ENCODE measurements around the gene NRSN1. TPM values are rescaled to one million over a fixed set of nuclear protein-coding genes. Genes with fewer than 3 reads are reported as not detected.

NRSN1 gene
- total and polyA plus RNA-seq, 2 of the 13 experiments (the other 11 are each of a cell fraction or from before 2014, with no cell fraction given): not detected

- peak; percentile 95 for TF ChIP-seq HMGXB3 (CRISPR knock-in tag; IDR thresholded peaks at IDR 0.05; ENCODE audit: borderline replicate concordance)
- TF ChIP-seq SP1 (IDR thresholded peaks at IDR 0.05): no peak
- no peak for TF ChIP-seq SP1 (CRISPR knock-in tag; IDR thresholded peaks at IDR 0.05)
- TF ChIP-seq ZNF367 (CRISPR knock-in tag; IDR thresholded peaks at IDR 0.05; ENCODE audit: borderline replicate concordance): no peak
- peak; percentile 71; the same call in 1 of the 2 replicates for TF ChIP-seq ATF7-NPFF (CRISPR knock-in tag; IDR thresholded peaks at IDR 0.05; ENCODE audit: low read depth)
- no peak for TF ChIP-seq ZNF549 (CRISPR knock-in tag; IDR thresholded peaks at IDR 0.05)
- TF ChIP-seq, protein P1, sequence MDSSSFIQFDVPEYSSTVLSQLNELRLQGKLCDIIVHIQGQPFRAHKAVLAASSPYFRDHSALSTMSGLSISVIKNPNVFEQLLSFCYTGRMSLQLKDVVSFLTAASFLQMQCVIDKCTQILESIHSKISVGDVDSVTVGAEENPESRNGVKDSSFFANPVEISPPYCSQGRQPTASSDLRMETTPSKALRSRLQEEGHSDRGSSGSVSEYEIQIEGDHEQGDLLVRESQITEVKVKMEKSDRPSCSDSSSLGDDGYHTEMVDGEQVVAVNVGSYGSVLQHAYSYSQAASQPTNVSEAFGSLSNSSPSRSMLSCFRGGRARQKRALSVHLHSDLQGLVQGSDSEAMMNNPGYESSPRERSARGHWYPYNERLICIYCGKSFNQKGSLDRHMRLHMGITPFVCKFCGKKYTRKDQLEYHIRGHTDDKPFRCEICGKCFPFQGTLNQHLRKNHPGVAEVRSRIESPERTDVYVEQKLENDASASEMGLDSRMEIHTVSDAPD (CRISPR knock-in tag; IDR thresholded peaks at IDR 0.05): peak; percentile 83
- 0 out of 2 replicates have a peak, but pooled peaks have one; percentile 76 for TF ChIP-seq AHR (CRISPR knock-in tag; IDR thresholded peaks at IDR 0.05)
- TF ChIP-seq SSRP1 (CRISPR knock-in tag; IDR thresholded peaks at IDR 0.05): no peak
- TF ChIP-seq SMARCC2 (IDR thresholded peaks at IDR 0.05): no peak
- TF ChIP-seq MEIS1 (CRISPR knock-in tag; IDR thresholded peaks at IDR 0.05; ENCODE audit: borderline replicate concordance): 0 out of 2 replicates have a peak, but pooled peaks have one; percentile 13
- no peak for TF ChIP-seq KDM5A (IDR thresholded peaks at IDR 0.05; ENCODE audit: borderline replicate concordance, low read length)
- TF ChIP-seq ZNF225 (CRISPR knock-in tag; IDR thresholded peaks at IDR 0.05): no peak; the same call in 1 of the 2 replicates
- peak; percentile 59; the same call in 1 of the 2 replicates for TF ChIP-seq ARID4A (CRISPR knock-in tag; IDR thresholded peaks at IDR 0.05; ENCODE audit: borderline replicate concordance)
- no peak for TF ChIP-seq POLR2AphosphoS2 (IDR thresholded peaks at IDR 0.05; ENCODE audit: low read depth, low read length)
- TF ChIP-seq DZIP1 (CRISPR knock-in tag; IDR thresholded peaks at IDR 0.05): no peak
- TF ChIP-seq SYNCRIP (IDR thresholded peaks at IDR 0.05; ENCODE audit: insufficient read depth, low read depth, low read length): no peak
These were observed 674 bp downstream of the NRSN1 start (continued) for GRCh38 chr6:24126586-24127192.
